Measurements from ENCODE around the gene RILPL1. TPM values are rescaled to one million over a fixed set of nuclear protein-coding genes. Genes with fewer than 3 reads are reported as not detected.
"Not testable (repeated sequence)": the region's sequence is repeated elsewhere in the genome, so short reads cannot be mapped to it uniquely, and the experiment has no call there.

The RILPL1 gene
- total RNA-seq, 1 donor from 2014 or later = 21.2 TPM

- no peak overlapping the region for H3K4me3 ChIP-seq (ENCODE audit: low read depth, low read length)
- DNase-seq (ENCODE audit: low read depth) = peak; percentile 32
- TF ChIP-seq CTCF (conservative IDR thresholded peaks at IDR 0.05; ENCODE audit: low read depth, low read length) = no peak
Observed at GRCh38 chr12:123571343-123571813, 37.9 kb upstream of the RILPL1 start.

- H3K4me3 ChIP-seq (ENCODE audit: low read depth, low read length) = no peak overlapping the region
- no peak for DNase-seq (ENCODE audit: low read depth)
- TF ChIP-seq CTCF (conservative IDR thresholded peaks at IDR 0.05; ENCODE audit: low read depth, low read length) = no peak
Observed at GRCh38 chr12:123559468-123559867, 25.9 kb upstream of the RILPL1 start.

GRCh38 chr12:123558487-123558886 is 25.0 kb upstream of the RILPL1 start:
- not testable (repeated sequence) for H3K4me3 ChIP-seq (ENCODE audit: low read depth, low read length); DNase-seq (ENCODE audit: low read depth)

- not testable (repeated sequence) for H3K4me3 ChIP-seq (ENCODE audit: low read depth, low read length); DNase-seq (ENCODE audit: low read depth)
Observed at GRCh38 chr12:123554843-123555242, 21.3 kb upstream of the RILPL1 start.

GRCh38 chr12:123554136-123554535 is 20.6 kb upstream of the RILPL1 start:
- not testable (repeated sequence) for H3K4me3 ChIP-seq (ENCODE audit: low read depth, low read length); DNase-seq (ENCODE audit: low read depth)

- TF ChIP-seq CTCF (conservative IDR thresholded peaks at IDR 0.05; ENCODE audit: low read depth, low read length) = no peak
- no peak for DNase-seq (ENCODE audit: low read depth)
- no peak overlapping the region for H3K4me3 ChIP-seq (ENCODE audit: low read depth, low read length)
Observed at GRCh38 chr12:123550700-123551099, 17.2 kb upstream of the RILPL1 start.

GRCh38 chr12:123548107-123548506 is 14.6 kb upstream of the RILPL1 start:
- DNase-seq (ENCODE audit: low read depth) = no peak
- TF ChIP-seq CTCF (conservative IDR thresholded peaks at IDR 0.05; ENCODE audit: low read depth, low read length) = no peak
- no peak overlapping the region for H3K4me3 ChIP-seq (ENCODE audit: low read depth, low read length)

GRCh38 chr12:123546281-123546680 is 12.8 kb upstream of the RILPL1 start:
- DNase-seq (ENCODE audit: low read depth) = no peak
- no peak overlapping the region for H3K4me3 ChIP-seq (ENCODE audit: low read depth, low read length)
- no peak for TF ChIP-seq CTCF (conservative IDR thresholded peaks at IDR 0.05; ENCODE audit: low read depth, low read length)

GRCh38 chr12:123543541-123543940 is 10.0 kb upstream of the RILPL1 start:
- no peak for DNase-seq (ENCODE audit: low read depth)
- no peak overlapping the region for H3K4me3 ChIP-seq (ENCODE audit: low read depth, low read length)
- no peak for TF ChIP-seq CTCF (conservative IDR thresholded peaks at IDR 0.05; ENCODE audit: low read depth, low read length)
